Prostate gland (tissue), 2 donors: ENCODE measurements around the gene KCNQ1.

Experiments used
- CTCF ChIP-seq, 4 experiments: fragments of 200-600 bp in 2 of 4; fragments of 450-650 bp in 2 of 4; sonication (generic) in 2 of 4; IDR thresholded peaks; 1 replicate in 3 of 4; 2 replicates in 1 of 4; pipeline ENCODE4 v1.5.1; 2016 to 2019; ENCODE audit warnings: antibody characterized with exemption in 4 of 4, mild to moderate bottlenecking in 2 of 4, moderate library complexity in 2 of 4
- POLR2AphosphoS5 ChIP-seq: sonication (generic); formaldehyde crosslinking; IDR thresholded peaks from one replicate; pipeline ENCODE4 v1.6.1; 2017; ENCODE audit warnings: antibody characterized with exemption

- TF ChIP-seq CTCF (IDR thresholded peaks at IDR 0.05) = no peak
- no peak for TF ChIP-seq POLR2AphosphoS5
These were observed 168.2 kb downstream of the KCNQ1 start for GRCh38 chr11:2612884-2613571.
